ENCODE measurements around the gene ATP1B3.

- no peak for TF ChIP-seq CTCF (IDR thresholded peaks at IDR 0.05; ENCODE audit: poor library complexity)
- no peak for TF ChIP-seq EZH2phosphoT487 (IDR thresholded peaks at IDR 0.05; ENCODE audit: low read depth, severe bottlenecking, unreplicated experiment)
- TF ChIP-seq EZH2 (IDR thresholded peaks at IDR 0.05; ENCODE audit: borderline replicate concordance) = no peak
Measured at GRCh38 chr3:141851411-141851810, 25.0 kb upstream of the ATP1B3 start.

Measured in hepatocyte (in vitro differentiated cells).